RWPE2 (cell line): Measurements from ENCODE around the gene A1BG.
"Not testable (repeated sequence)": the region's sequence is repeated elsewhere in the genome, so short reads cannot be mapped to it uniquely, and the experiment has no call there.

Experiments
- ATAC-seq: fragments of 200-7000 bp; cut with Tn5 transposase; 3 replicates; pipeline ENCODE4 v1.9.1; 2021; ENCODE audit warnings: low read depth
- DNase-seq: peaks from one replicate; pipeline ENCODE4 v3.0.0-alpha.2; 2020; ENCODE audit warnings: low spot score
- H3K27ac ChIP-seq: fragments of 450-650 bp; 2 replicates; pipeline ENCODE4 v1.5.1; 2017; ENCODE audit warnings: mild to moderate bottlenecking; ENCODE audit not compliant: poor library complexity, severe bottlenecking
- H3K27me3 ChIP-seq: fragments of 250-450 bp; sonication (Bioruptor Pico); 2 replicates; pipeline ENCODE4 v1.5.1; 2021; ENCODE audit warnings: mild to moderate bottlenecking, moderate library complexity; ENCODE audit not compliant: insufficient read depth, poor library complexity, severe bottlenecking
- H3K36me3 ChIP-seq: fragments of 250-450 bp; sonication (Bioruptor Pico); 2 replicates; pipeline ENCODE4 v1.5.1; 2020; ENCODE audit warnings: low read depth, mild to moderate bottlenecking, moderate library complexity
- H3K4me1 ChIP-seq: fragments of 250-450 bp; sonication (Bioruptor Pico); 2 replicates; pipeline ENCODE4 v1.5.1; 2021; ENCODE audit warnings: mild to moderate bottlenecking, moderate library complexity; ENCODE audit not compliant: insufficient read depth, poor library complexity, severe bottlenecking
- H3K4me3 ChIP-seq: fragments of 250-450 bp; sonication (Bioruptor Pico); 2 replicates; pipeline ENCODE4 v1.5.1; 2021; ENCODE audit warnings: mild to moderate bottlenecking, moderate library complexity; ENCODE audit not compliant: severe bottlenecking
- H3K9me3 ChIP-seq: fragments of 250-450 bp; sonication (Bioruptor Pico); 2 replicates; pipeline ENCODE4 v1.5.1; 2021; ENCODE audit warnings: mild to moderate bottlenecking, moderate library complexity; ENCODE audit not compliant: severe bottlenecking
- TF ChIP-seq, protein P1 (sequence below): fragments of 450-650 bp; IDR thresholded peaks from one replicate; pipeline ENCODE4 v1.5.1; 2017; ENCODE audit warnings: mild to moderate bottlenecking, moderate library complexity; ENCODE audit not compliant: poor library complexity, severe bottlenecking

The A1BG gene

DNA sequence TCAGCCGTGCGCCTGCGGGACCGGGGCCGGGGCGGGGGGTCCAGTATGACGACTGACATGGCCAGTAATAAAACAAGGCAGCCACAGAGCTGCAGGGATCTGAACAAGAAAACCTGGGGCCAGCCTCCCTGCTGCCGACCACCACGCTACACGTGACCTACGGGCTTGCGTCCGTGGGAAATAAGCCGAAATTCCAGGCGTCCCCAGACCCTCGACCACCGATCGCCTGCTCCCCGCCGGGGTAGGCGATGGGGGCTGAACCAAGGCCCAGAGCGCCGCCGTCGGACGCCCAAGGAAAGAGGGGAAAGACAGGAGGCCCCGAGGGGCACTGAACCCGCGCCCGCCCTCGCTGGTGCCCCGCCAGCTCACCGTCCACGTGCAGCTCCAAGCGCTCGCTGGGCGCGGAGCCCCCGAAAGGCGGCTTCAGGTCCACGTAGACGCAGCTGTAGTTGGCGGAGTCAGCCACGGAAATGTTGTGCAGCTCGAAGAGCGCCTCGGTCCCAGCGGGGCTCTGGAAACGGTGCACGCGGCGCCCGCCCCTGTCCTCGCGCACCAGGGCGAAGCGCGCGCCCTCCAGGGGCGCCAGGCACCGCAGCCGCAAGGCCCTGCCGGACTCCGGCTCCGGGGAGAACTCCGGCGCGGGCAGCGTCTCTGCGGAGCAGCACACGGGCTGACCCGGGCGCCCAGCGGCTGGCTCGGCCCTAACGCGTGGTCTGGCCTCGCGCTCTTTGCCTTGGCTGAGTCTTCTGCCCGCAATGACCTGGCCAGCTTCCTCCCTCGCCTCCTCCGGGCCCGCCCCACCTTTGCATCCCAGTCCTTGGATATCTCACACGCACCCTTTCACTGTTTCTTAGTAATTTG is 3.1 kb downstream of the A1BG start:
- ATAC-seq (no peak), DNase-seq (no peak)
- no peak overlapping the region for H3K27ac ChIP-seq
- H3K9me3 ChIP-seq: no peaks in the 10 kb centered on the region
- H3K36me3 ChIP-seq: no peaks in the 10 kb centered on the region
- TF ChIP-seq, protein P1, sequence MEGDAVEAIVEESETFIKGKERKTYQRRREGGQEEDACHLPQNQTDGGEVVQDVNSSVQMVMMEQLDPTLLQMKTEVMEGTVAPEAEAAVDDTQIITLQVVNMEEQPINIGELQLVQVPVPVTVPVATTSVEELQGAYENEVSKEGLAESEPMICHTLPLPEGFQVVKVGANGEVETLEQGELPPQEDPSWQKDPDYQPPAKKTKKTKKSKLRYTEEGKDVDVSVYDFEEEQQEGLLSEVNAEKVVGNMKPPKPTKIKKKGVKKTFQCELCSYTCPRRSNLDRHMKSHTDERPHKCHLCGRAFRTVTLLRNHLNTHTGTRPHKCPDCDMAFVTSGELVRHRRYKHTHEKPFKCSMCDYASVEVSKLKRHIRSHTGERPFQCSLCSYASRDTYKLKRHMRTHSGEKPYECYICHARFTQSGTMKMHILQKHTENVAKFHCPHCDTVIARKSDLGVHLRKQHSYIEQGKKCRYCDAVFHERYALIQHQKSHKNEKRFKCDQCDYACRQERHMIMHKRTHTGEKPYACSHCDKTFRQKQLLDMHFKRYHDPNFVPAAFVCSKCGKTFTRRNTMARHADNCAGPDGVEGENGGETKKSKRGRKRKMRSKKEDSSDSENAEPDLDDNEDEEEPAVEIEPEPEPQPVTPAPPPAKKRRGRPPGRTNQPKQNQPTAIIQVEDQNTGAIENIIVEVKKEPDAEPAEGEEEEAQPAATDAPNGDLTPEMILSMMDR: no peak
- H3K4me1 ChIP-seq: peaks cover 5% of the 10 kb centered on the region
- H3K27me3 ChIP-seq: no peaks in the 10 kb centered on the region
- H3K4me3 ChIP-seq: no peak overlapping the region

DNA sequence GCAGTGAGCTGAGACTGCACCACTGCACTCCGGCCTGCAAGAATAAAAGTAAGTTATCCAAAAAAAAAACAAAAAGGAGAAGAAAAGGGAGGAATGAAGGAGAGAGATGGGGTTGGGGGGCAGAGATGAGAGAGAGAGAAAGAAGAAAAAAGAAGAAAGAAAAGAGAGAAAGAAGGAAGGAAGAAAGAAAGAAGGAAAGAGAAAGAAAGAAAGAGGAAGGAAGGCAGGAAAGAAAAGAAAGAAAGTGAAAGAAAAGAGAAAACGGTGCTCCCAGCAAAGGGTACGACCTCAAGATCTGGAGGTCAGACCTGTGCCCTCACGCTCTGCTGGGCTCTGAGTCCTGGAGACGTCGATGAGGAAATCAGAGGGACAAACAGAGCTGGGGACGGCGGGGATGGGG is 3.7 kb downstream of the A1BG start:
- no peaks in the 10 kb centered on the region for H3K9me3 ChIP-seq
- no peak overlapping the region for H3K27ac ChIP-seq
- no peaks in the 10 kb centered on the region for H3K27me3 ChIP-seq
- no peak overlapping the region for H3K4me3 ChIP-seq
- TF ChIP-seq, protein P1: no peak
- H3K4me1 ChIP-seq: peaks cover 5% of the 10 kb centered on the region
- no peak for ATAC-seq
- H3K36me3 ChIP-seq: no peaks in the 10 kb centered on the region
- no peak for DNase-seq

DNA sequence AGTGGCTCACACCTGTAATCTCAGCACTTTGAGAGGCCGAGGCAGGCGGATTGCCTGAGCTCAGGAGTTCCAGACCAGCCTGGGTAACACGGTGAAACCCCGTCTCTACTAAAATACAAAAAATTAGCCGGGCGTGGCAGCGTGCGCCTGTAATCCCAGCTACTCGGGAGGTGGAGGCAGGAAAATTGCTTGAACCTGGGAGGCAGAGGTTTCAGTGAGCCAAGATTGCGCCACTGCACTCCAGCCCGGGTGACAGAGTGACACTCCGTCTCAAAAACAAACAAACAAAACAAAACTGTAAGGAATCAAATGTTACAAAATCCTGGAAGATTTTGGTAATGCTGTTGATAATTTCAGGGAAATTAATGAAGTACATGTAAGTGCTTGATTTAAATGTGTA is 5.2 kb downstream of the A1BG start:
- H3K9me3 ChIP-seq, H3K4me1 ChIP-seq, H3K36me3 ChIP-seq, DNase-seq, H3K27me3 ChIP-seq: not testable (repeated sequence)
- peak; percentile 3; the same call in 1 of the 3 replicates for ATAC-seq
- peak overlapping the region; percentile 12 for H3K27ac ChIP-seq
- peak overlapping the region; percentile 77 for H3K4me3 ChIP-seq

DNA sequence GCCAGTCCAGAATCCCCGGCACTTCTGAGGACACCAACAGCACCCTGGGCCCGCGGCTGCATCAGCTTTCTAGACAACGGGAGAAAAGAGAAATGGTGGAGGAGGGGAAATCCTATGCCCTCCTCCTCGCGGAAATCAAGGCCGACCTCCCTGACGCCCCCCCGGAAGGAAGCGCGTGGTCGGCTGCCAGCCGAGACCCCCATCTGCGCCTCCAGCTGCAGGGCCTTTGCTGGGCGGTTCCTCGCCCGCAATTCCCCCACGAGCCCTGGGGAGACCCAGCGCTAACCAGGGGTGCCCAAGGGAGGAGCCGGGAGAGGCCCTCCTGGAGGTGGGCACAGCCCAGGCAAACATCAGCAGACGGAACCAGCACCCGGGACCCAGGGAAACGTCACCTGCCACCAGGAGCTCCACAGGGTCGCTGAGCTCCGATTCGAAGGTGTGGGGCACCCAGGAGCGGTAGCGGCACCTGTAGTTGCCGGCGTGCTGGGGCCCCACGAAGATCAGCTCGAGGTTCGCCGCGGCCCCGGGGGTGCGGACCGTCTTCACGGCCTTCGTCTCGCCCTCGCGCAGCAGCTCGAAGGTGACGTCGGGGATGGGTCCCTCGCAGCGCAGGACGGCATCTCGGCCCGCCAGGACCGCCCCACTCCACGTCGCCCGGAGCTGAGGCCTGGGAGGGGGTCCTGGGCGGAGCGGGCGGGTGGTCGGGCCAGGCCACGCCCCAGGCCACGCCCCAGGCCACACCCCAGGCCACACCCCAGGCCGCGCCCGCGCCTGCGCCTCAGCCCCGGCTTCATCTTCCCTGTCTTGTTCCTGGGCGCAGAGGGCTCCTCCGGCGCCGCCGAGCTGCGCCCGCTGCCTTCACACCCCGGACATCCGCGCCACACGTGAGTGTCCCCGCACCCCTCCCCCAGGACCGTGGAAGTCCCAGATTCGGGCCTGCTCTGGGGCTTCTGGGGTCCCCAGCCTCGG is 6.0 kb downstream of the A1BG start:
- TF ChIP-seq, protein P1: no peak
- Histone ChIP-seq H3K9me3 (no peaks in the 10 kb centered on the region), H3K4me1 (peaks cover 5% of the 10 kb centered on the region), H3K27ac (peak overlapping the region; percentile 12), H3K27me3 (no peaks in the 10 kb centered on the region), H3K4me3 (peak overlapping the region; percentile 77), H3K36me3 (no peaks in the 10 kb centered on the region)
- no peak for DNase-seq
- ATAC-seq: peak; percentile 88

DNA sequence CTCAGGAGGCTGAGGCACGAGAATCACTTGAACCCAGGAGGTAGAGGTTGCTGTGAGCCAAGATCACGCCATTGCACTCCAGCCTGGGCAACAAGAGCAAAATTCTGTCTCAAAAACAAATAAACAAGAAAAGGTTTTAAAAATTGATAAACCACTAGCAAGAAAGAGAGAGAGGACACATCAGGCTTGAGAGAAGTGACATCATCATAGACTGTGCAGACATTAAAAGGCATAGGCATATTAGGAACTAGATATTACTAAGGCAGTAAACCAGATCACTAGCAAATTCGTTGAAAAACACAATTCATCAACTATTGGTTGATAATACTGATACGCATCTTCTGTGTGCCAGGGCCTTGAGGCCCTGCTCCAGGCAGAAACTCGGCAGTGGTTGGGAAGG is 7.7 kb downstream of the A1BG start:
- H3K4me3 ChIP-seq: no peak overlapping the region
- ATAC-seq: no peak

More for the DNA sequence above, 7.7 kb downstream of the A1BG start:
- Histone ChIP-seq H3K9me3 (no peaks in the 10 kb centered on the region), H3K27ac (no peak overlapping the region), H3K36me3 (no peaks in the 10 kb centered on the region), H3K27me3 (no peaks in the 10 kb centered on the region), H3K4me1 (peaks cover 5% of the 10 kb centered on the region)
- no peak for DNase-seq
- TF ChIP-seq, protein P1: no peak
